H54 (cell line): Measurements from ENCODE around the gene FHL1.
"Not testable (repeated sequence)": the region's sequence is repeated elsewhere in the genome, so short reads cannot be mapped to it uniquely, and the experiment has no call there.

Source experiments
- DNase-seq: peaks from one replicate; pipeline ENCODE4 v3.0.0; 2011; ENCODE audit warnings: low spot score, mixed read lengths; ENCODE audit not compliant: insufficient read length
- FAIRE-seq: peaks from 3 replicates; lab custom pipeline; 2011; peaks lifted over from hg19 to GRCh38; lab: Jason Lieb, UNC
- POLR2A ChIP-seq: IDR thresholded peaks from 2 replicates; pipeline ENCODE4 v1.6.1; 2011; ENCODE audit warnings: low read depth, mild to moderate bottlenecking, low read length

FHL1 gene

DNA sequence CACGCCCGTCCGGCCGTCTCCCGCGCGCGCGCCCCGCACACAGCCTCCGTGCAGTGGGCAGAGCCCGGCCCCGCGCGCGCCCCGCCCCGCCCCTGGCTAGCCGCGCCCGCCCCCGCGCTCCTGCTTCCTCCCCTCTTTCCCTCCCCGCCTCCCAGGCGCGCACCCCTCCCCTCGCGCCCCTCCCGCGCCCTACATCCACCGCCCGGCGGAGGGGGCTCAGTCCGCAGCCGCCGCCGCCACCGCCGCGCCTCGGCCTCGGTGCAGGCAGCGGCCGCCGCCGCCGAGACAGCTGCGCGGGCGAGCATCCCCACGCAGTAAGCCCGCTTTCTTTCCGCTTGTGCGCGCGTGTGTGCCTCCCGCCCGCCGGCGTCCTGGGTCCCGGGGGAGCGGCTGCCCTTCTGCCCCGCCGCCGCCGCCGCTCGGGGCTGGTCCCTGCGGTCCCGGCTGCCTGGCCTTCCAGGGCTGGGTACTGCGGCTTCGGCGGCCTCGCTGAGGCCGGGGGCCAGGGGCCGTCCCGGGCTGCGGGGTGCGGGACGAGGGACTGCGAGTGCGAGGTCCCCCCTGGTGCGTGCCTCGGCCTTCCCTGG lies at the start of gene FHL1:
FHL1 (plus strand) TSS at position 219 of the 587 bp plus-strand sequence.
- no peak for FAIRE-seq
- peak; percentile 22 for DNase-seq

DNA sequence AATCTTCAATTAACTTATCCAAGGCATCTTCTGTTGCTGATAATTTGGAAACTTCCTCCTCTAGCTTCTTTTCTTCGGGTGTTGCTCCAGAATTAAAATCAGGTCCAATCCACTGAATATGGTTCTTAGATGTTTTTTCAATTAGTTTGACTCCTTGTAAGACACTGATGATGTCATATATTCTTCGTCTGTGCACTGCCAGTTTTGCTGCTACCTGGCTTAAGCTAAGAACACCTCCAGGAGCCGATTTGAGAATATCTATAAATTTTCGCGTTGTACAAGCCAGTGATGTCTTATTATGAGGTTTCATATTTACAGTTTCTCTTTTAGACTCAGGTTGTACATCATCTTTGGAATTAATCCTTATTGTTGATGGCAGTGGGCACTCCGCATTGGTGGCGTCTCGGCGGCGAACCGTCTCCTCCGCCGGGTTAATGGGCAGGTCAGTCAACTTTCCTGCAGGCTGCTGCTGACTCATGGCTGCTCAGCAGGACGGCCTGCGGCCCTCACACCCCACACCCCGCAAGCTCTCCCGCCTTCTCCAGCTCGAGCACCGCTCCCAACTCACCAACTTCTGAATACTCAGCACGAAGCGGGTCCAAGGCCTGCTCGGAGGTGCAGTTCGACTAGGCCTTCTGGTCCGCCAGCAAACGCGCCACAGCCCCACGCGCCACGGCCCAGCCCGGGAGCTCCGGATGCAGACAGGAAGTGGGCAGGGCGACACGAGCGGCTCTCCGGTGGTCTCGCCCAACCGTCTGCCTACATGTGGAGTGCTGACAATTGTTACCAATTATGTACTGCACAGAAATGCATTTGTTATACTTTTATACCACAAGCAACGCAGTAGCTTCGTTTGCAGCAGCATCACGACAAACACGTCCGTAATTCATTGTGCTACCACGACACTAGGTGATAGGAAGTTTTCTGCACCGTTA lies 49.2 kb upstream of the FHL1 start:
- no peak for TF ChIP-seq POLR2A
- FAIRE-seq, result no peak
- no peak for DNase-seq

More for the DNA sequence above, at the start of gene FHL1:
- TF ChIP-seq POLR2A, result no peak

DNA sequence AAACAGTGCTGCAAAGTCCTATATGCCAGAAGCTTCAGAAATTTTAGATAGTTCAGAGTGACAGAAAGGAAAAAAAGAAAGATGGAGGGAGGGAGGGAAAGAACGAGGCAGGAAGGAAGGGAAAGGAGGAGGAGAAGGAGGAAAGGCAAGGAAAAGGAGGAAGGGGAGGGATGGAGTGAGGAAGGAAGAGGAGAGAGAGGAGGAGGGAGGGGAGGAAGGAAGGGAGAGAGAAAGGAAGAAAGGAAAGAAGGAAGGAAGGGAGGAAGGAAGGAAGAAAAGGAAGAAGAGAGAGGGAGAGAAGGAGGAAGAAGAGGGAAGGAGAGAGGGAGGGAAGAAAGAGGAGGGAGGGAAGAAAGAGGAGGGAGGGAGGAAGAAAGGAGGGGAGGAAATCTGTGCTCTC lies 42.4 kb upstream of the FHL1 start:
- no peak for FAIRE-seq
- no peak for TF ChIP-seq POLR2A
- DNase-seq, result no peak

DNA sequence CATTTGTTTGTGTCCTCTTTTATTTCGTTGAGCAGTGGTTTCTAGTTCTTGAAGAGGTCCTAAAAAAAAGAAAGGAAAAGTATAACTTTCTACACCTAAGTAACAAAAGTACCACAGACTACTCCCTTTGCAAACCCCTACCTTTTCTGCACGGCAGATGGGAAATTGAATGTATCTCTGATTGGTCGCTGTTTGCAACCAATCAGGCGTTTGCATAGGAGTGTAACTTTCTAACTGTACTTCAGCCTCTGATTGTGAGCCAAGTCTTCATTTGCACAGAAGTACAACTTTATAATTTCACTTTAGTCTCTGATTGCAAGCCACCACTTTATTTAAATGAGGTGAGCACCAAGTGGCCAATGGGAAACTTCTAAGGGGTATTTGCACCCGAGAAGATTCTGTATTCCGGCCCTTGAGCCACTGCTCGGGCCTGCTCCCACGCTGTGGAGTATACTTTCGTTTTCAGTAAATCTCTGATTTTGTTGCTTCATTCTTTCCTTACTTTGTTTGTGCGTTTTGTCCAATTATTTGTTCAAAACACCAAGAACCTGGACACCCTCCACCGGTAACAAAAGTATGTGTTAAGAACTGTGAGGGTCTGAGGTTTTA lies 40.3 kb upstream of the FHL1 start:
- FAIRE-seq (no peak), DNase-seq (no peak)
- TF ChIP-seq POLR2A, result no peak

DNA sequence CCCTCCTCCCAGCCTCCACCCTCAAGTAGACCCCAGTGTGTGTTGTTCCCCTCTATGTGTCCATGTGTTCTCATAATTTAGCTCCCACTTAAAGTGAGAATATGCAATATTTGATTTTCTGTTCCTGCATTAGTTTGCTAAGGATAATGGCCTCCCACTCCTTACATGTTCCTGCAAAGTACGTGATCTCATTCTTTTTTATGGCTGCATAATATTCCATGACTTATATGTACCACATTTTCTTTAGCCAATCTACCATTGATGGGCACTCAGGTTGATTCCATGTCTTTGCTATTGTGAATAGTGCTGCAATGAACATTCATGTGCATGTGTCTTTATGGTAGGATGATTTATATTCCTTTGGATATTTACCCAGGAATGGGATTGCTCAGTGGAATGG lies 38.4 kb upstream of the FHL1 start:
- FAIRE-seq, DNase-seq: not testable (repeated sequence)

DNA sequence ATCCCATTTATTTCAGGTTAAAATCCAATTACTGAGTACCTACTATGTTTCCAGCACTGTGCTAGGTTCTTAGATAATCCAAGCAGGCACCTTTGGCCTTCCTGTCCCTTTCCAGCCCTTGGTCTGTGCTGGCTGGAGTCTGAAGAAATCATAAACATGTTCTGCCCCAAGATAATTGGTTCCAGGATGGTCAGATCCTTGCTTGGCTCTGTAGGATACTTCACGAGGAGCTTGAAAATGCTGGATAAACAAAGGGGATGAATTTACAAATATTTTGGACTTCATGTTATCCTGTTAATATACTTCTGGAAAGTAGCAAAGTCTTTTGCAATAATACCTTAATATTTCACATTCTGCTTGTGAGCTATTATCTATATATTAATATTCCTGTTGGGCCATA lies 35.0 kb upstream of the FHL1 start:
- FAIRE-seq (no peak), DNase-seq (no peak)
- TF ChIP-seq POLR2A, result no peak

DNA sequence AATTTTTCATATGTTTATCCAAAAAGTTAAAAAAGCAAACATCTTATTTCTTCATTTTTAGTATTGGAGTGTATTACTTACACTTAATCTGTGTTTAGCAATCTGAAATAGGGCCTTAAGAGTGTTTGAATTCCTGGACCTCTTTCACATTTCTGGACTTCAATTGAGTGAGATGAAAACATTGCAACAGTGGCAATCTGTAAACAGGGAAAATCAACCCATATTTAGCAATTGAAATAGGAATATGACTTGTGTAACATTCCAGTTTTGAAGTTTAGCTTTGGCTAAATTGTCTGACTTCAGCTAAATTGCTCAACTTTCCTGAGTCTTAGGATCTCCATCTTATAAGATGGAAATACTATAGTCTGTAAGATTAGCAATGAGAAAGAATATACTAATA lies 34.6 kb upstream of the FHL1 start:
- no peak for DNase-seq
- no peak for TF ChIP-seq POLR2A
- no peak for FAIRE-seq

DNA sequence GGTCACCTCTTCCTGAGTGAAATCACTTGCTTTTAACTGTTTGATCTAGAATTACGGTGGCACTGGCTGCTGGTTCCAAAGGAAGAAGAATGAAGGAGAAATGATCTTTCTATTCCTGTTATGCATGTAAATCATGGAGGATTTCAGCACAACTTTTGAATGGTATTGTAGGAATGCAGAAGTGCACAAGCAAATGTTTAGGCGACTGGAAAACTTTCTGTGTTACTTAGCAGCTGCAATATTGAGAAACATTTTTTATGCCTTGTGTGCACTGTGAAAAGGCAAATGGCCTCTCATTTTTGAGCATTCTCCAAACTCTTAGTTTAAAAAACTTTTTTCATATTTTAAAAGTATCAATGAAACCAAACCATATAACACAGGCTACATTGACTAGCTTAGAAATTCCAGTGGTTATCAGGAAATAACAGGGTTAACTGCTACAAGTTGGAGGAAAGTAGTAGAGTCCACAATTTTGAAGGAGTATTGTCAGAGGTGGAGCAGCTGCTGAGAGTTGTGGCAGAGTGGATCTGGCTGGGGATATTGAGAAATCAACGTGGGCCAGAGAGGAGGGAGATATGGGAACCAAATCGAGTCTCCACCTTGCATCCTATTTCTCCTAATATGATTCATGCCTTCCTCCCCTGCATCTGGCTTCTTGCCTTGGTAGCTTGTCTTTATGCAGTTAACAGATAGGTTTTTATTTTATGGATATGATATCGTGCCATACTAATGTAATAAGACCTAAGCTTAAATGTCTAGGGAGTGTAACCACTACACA lies 32.0 kb upstream of the FHL1 start:
- no peak for DNase-seq
- TF ChIP-seq POLR2A, result no peak
- no peak for FAIRE-seq

DNA sequence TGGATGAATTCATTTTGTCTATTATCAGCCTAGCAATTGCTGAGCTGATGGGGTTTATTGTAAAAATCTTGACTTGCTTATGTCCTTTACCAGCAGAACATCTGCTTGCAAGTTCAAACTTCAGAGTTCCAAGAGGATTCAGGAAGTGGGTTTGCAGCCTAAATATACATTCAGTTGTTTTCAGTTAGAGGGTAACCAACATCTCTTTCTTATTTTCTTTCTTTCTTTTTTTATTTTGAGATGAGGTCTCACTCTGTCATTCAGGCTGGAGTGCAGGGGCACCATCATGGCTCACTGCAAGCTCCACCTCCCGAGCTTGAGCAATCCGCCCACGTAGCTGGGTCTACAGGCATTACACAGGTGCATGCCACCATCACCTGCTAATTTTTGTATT lies 31.4 kb upstream of the FHL1 start:
- FAIRE-seq (no peak), DNase-seq (no peak)
- TF ChIP-seq POLR2A, result no peak

DNA sequence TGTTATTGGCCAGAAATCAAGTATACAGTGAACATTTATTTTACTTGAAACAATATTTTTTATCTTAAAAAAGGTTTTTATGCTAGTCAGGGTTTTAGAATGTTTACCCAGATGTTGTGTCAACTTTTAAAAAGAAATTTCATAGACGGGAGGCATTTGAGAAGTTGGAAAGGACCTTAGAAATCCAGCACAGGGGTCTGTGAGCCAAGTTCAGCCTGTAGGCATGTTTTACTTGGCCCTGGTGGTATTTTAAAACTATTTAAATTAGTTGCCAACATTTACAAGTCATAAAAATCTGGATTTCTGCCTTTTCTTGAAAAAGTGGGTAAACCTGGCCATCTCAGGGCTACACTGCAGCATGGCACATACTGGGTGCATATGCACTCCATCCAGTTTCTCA lies 25.5 kb upstream of the FHL1 start:
- DNase-seq (no peak), FAIRE-seq (no peak)

DNA sequence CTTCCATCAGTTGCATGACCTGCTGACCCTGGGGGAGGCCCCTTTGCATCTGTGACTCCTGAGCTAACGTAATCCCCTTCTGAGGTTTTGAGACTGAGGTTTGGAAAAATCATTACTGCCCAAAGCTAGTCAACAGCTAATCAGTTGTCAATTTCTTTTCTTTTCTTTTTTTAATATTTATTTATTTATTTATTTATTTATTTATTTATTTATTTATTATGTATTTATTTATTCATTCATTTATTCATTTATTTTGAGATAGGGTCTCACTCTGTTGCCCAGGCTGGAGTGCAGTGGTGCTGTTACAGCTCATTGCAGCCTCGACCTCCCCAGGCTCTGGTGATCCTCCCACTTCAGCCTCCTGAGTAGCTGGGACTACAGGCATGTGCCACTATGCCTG lies 25.1 kb upstream of the FHL1 start:
- DNase-seq, result no peak
- FAIRE-seq, result no peak
- no peak for TF ChIP-seq POLR2A

More for the DNA sequence above, 25.5 kb upstream of the FHL1 start:
- no peak for TF ChIP-seq POLR2A

DNA sequence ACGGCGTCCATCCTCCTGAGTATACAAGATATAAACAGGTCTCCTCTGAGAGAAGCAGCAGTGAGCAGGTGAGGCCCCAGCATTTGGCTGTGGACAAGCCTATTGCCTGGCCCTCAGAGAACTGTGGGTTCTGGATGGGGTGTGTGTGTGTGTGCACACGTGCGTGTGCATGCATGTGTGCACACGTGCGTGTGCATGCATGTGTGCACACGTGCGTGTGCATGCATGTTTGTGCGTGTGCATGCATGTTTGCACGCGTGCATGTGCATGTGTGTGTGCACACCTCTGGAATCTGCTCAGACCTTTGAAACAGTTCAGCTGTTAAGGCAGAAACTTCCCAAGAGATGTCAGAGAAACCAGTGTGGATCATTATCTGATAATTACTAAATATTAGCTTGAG lies 22.2 kb upstream of the FHL1 start:
- DNase-seq, result no peak
- no peak for FAIRE-seq
- TF ChIP-seq POLR2A, result no peak

DNA sequence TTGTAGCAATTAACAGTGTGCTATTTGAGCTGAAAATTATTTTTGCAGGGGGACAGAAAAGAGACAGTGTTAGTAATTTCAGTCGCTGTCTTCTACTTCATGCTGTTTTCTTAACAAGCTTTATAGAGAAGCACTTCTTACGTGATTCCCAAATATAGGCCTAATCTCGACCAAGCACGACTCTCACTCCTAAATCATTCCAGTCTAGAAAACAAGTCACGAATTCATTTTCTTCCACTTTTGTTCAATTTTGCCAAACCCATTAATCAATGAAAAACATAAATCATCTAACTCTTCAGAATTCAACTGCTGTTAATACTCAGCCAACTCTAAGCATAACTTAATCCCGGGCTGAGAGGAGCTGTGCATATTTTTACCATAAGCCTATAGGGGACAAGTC lies 21.0 kb upstream of the FHL1 start:
- DNase-seq (no peak), FAIRE-seq (no peak)
- TF ChIP-seq POLR2A, result no peak
